ENCODE measurements around the gene COIL.
"Not testable (repeated sequence)": the region's sequence is repeated elsewhere in the genome, so short reads cannot be mapped to it uniquely, and the experiment has no call there.

COIL gene

DNA sequence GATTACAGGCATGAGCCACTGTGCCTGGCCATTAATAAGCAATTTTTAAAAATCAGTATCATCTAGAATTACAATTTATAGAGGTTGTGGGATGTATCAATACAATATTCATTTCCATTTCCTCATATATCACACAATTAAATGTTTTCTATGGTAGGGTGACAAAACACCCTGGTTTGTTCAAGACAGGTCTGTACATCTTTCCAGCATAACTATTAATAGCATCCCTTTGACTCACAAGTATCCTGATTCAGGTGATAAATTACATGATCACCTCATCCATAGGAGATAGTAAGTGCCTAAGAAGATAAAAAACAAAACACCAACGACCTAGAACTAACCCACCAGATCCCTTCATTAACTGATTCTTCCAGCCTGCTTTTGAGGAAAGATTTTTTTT is 13.1 kb downstream of the COIL start:
- Histone ChIP-seq H3K36me3 (peaks cover 66% of the 10 kb centered on the region), H3K4me3 (ENCODE audit: low read depth in 1 of 2, low read length in 1 of 2) (no peak overlapping the region), H3K9me3 (no peaks in the 10 kb centered on the region), H3K27ac (no peak overlapping the region), H3K4me1 (ENCODE audit: control insufficient read depth in 1 of 2, insufficient read depth in 1 of 2, low read depth in 1 of 2, low read length in 1 of 2) (no peaks in the 10 kb centered on the region), H3K27me3 (no peaks in the 10 kb centered on the region)
- no peak for TF ChIP-seq CTCF (IDR thresholded peaks at IDR 0.05)

DNA sequence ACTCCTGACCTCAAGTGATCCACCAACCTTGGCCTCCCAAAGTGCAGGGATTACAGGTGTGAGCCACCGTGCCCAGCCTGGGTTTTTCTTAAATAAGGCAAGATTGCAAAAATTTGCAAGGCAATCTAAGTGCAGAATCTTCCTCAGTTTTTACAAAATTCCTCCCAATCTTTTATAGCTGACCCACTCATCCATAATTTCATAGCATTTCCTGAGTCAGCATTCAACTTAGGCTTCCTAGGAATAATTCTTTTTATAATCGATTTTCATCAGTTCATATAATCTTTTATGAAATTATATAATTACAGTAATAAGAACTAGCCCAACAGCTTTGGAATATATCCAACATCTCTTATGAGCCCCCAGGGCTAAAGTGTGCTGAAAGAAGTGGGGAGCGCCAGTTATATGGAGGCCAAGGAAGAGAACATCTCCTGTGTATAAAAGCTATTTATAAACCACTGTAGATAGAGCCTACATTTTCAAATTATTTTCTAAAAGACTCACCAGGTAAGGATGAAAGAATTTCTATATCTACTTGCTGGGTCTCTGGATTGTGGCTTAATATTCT is 14.8 kb downstream of the COIL start:
- Histone ChIP-seq H3K36me3 (peaks cover 79% of the 10 kb centered on the region), H3K27ac (no peak overlapping the region), H3K27me3 (no peaks in the 10 kb centered on the region)

GRCh38 chr17:56943505-56944125 is 17.2 kb downstream of the COIL start:
- Histone ChIP-seq H3K9me3 (no peaks in the 10 kb centered on the region), H3K4me1 (ENCODE audit: control insufficient read depth in 1 of 2, insufficient read depth in 1 of 2, low read depth in 1 of 2, low read length in 1 of 2) (peaks cover 0 to 3% of the 10 kb centered on the region in 2 experiments), H3K27ac (no peak overlapping the region), H3K36me3 (peaks cover 65% of the 10 kb centered on the region), H3K27me3 (no peaks in the 10 kb centered on the region), H3K4me3 (ENCODE audit: low read depth in 1 of 2, low read length in 1 of 2) (no peak overlapping the region)
- TF ChIP-seq CTCF (IDR thresholded peaks at IDR 0.05) = no peak

More for the DNA sequence above, 14.8 kb downstream of the COIL start:
- Histone ChIP-seq H3K4me1 (ENCODE audit: control insufficient read depth in 1 of 2, insufficient read depth in 1 of 2, low read depth in 1 of 2, low read length in 1 of 2) (no peaks in the 10 kb centered on the region), H3K4me3 (ENCODE audit: low read depth in 1 of 2, low read length in 1 of 2) (no peak overlapping the region), H3K9me3 (no peaks in the 10 kb centered on the region)
- TF ChIP-seq CTCF (IDR thresholded peaks at IDR 0.05) = no peak

DNA sequence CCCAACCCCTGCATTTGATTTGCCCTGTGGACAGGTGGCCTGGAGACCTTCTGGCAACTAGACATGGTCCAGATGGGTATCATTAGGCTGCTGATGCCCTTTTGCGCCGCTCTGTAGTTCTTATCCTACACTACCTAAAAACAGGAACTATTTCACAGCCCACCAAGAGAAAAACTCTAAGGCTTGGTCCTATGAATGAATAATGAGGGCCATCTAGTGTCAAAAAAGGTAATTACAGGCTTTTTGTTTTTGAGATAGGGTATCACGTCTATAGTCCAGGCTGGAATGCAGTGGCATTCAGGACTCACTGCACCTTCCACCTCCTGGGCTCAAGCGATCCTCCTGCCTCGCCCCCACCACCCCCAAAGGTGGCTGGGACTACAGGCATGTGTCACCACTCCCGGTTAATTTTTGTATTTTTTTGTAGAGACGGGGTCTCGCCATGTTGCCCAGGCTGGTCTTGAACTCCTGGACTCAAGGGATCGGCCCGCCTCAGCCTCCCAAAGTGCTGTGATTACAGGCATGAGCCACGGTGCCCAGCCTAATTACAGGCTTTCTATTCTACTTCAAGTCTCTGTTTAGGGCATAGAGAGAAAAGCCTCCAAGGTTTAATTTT is 20.9 kb downstream of the COIL start:
- no peaks in the 10 kb centered on the region for H3K9me3 ChIP-seq
- H3K27me3 ChIP-seq = no peaks in the 10 kb centered on the region
- H3K36me3 ChIP-seq = peaks cover 64% of the 10 kb centered on the region
- no peak overlapping the region for H3K4me3 ChIP-seq (ENCODE audit: low read depth in 1 of 2, low read length in 1 of 2)
- H3K27ac ChIP-seq = no peak overlapping the region
- TF ChIP-seq CTCF (IDR thresholded peaks at IDR 0.05) = peak; percentile 85
- peaks cover 0 to 3% of the 10 kb centered on the region in 2 experiments for H3K4me1 ChIP-seq (ENCODE audit: control insufficient read depth in 1 of 2, insufficient read depth in 1 of 2, low read depth in 1 of 2, low read length in 1 of 2)

DNA sequence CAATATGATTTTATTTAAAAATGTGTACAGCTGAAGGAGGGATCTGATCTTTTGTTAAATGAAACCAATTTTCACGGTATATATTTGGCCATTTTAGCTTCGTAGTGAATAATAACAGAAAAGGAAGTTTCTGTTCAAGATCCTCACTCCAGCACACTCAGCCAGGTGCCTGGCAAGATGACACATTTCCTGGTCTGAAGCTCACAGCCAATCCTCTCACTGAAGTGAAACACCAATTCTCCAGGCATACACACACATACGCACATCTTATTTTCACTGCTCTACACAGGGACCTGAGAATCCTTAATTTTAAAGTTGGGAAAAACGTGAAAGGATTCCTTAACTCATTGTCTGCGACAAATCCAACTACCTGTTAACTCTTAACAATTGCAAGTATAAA is 22.6 kb downstream of the COIL start:
- not testable (repeated sequence) for H3K27ac ChIP-seq; H3K4me1 ChIP-seq (ENCODE audit: control insufficient read depth in 1 of 2, insufficient read depth in 1 of 2, low read depth in 1 of 2, low read length in 1 of 2); H3K4me3 ChIP-seq (ENCODE audit: low read depth in 1 of 2, low read length in 1 of 2); H3K27me3 ChIP-seq; H3K9me3 ChIP-seq
- H3K36me3 ChIP-seq = peaks cover 47% of the 10 kb centered on the region

GRCh38 chr17:56937687-56938086 is 23.2 kb downstream of the COIL start:
- Histone ChIP-seq H3K9me3 (no peaks in the 10 kb centered on the region), H3K4me3 (ENCODE audit: low read depth in 1 of 2, low read length in 1 of 2) (no peak overlapping the region), H3K27ac (no peak overlapping the region), H3K36me3 (peaks cover 46% of the 10 kb centered on the region), H3K27me3 (no peaks in the 10 kb centered on the region), H3K4me1 (ENCODE audit: control insufficient read depth in 1 of 2, insufficient read depth in 1 of 2, low read depth in 1 of 2, low read length in 1 of 2) (peaks cover 0 to 3% of the 10 kb centered on the region in 2 experiments)
- TF ChIP-seq CTCF (IDR thresholded peaks at IDR 0.05) = no peak

All from neutrophil (primary cell).